Brain pericyte (primary cell): ENCODE results near the gene FBLN2.

Source experiments
- DNase-seq: peaks from one replicate; pipeline ENCODE4 v3.0.0-alpha.2; 2012; ENCODE audit warnings: low read depth, low spot score

The FBLN2 gene

GRCh38 chr3:13566769-13567310, 17.9 kb downstream of the FBLN2 start:
- DNase-seq: no peak

GRCh38 chr3:13567684-13568514, 19.0 kb downstream of the FBLN2 start:
- DNase-seq: no peak

DNA sequence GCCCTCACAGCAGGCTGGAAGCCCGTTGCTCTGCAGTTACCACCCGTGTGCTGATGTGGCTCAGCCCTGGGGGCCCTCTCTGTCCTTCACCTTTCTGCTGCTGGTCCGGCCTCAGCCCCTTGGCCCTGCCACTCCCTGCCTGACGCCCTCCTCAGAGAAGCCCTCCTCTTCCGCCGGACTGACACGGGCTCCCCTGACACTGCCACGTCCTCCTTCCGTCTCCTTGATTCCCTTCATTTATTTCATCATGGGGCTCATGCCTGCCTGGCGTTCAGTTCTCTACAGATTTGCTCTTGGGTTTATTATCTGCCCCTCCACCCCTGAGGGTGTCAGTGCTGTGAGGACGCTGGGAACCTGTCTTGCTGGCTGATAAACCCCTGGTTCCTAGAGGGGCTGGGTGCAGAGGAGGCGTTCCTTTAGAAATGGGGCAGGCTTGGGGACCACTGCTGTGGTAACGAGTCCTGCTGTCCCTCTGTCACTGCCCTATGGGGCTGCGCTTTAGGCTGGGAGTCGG, 19.6 kb downstream of the FBLN2 start:
- no peak for DNase-seq

- DNase-seq: no peak
Measured at GRCh38 chr3:13569201-13569600, 20.3 kb downstream of the FBLN2 start.

DNA sequence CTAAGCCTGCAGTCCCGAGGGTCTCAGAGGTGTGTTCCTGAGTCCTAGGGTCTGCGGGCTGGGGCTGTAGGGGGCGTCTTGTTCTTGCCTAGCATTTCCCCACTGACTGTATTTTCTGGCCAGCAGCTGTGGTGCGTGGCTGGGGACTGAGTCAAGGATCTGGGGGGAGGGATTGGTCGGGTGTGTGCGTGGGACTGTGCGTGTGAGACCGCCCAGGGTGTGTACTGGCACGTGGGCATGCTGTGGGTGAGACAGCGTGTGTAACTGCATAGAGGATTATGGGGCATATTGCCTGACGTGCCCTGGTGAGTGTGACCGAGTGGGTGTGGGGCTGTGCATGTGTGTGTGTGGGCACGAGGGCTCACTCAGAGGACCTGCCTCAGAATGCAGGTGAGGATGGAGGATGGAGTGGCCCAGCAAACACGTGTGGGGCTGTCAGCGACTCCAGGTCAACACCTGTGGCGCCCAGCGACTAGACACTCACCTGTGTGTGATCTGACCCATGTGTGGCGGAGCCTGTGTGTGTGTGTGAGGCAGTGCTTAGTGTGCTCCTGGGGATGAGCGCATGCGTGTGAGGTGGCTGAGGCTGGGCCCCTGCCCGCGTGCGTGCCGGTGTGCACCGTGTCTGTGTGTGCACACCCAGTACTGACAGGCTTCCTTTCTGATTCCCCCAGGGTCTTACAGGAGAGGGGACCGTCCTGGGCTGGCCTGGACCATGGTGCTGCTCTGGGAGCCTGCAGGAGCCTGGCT, 20.9 kb downstream of the FBLN2 start:
- no peak for DNase-seq

DNA sequence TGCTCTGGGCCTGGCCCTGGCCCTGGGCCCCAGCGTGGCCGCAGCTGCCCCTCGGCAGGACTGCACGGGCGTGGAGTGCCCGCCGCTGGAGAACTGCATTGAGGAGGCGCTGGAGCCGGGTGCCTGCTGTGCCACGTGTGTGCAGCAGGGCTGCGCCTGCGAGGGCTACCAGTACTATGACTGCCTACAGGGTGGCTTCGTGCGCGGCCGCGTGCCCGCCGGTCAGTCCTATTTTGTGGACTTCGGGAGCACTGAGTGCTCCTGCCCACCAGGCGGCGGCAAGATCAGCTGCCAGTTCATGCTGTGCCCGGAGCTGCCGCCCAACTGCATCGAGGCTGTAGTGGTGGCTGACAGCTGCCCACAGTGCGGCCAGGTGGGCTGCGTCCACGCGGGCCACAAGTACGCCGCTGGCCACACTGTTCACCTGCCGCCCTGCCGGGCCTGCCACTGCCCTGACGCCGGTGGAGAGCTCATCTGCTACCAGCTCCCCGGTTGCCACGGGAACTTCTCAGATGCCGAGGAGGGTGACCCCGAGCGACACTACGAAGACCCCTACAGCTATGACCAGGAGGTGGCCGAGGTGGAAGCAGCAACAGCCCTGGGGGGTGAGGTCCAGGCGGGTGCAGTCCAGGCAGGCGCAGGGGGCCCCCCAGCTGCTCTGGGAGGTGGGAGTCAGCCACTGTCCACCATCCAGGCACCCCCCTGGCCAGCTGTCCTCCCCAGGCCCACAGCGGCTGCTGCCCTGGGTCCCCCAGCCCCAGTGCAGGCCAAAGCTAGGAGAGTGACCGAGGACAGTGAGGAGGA, 21.7 kb downstream of the FBLN2 start:
- DNase-seq: no peak

- DNase-seq: no peak
Measured at GRCh38 chr3:13571264-13571663, 22.3 kb downstream of the FBLN2 start.

DNA sequence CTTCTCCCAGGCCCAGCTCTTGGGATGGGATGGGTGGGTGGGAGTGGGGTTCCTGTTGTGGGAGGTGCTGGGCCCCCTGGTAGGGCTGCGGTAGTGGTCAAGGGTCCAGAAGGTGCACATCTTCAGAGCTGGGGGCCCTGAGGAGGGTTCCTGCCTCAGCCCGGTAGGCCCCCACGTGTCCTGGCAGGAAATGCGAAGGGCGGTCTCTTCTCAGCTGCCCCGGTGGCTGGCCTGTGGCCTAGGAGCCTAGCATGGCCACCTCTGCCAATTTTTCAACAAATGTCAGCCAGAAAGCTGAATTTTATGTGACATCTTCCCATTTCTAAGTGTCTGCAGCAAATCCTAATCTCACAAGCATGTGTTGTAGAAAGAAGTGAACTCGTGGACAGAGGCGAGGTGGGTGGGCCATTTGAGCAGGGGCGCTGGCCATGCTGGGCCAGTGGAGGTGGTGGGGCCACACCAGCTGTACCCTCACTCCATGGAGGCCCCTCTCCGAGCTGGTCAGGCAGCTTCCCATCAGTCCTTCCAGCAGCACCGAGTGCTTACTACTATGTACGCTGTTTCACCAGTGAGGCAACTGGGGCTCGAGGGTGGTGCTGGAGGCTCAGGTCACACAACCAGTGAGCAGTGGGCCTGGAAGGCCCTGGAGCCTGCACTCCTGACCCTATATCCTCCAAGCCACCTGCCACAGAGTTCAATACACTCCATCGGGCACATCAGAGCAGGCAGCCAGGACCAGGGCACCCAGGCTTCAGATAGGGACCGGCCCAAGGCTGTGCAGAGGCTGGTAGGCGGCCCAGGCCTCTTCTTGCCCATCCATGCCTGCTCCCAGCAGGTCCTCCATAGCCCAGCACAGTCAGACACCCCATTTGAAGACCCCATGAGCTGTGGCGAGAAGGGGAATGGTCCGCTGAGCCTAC, 23.2 kb downstream of the FBLN2 start:
- no peak for DNase-seq

DNA sequence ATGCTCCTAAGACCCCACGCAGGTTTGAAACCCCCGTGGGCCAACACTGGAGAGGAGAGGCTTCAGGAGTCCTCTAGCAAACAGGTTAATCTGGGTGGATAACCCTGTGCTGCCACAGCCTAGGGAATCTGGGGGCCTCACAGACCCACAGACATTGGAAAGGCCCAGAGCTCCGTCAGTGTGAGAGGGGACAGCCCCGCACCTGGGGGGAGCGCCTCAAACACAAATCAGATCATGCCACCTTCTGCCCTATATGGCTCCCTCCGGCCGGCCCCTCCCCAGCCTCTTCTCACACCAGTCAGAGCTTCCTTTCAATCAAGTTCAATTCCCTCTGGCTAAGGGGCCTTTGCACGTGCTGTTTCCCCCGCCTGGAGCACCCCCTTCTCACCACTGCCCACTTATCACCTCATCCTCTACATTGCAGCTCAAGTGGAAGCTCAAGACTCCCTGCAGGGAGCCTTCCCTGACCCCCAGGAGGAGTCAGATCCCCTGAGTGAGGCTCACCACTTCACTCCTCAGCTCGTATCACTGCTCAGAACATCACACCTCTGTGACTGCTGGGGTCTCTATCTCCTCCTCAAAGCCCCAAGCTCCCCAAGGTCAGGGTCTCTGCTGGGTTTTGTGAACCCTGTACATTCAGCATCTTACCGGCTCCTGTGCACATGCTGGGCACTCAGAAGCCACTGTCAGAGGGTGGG, 24.1 kb downstream of the FBLN2 start:
- DNase-seq: no peak

DNA sequence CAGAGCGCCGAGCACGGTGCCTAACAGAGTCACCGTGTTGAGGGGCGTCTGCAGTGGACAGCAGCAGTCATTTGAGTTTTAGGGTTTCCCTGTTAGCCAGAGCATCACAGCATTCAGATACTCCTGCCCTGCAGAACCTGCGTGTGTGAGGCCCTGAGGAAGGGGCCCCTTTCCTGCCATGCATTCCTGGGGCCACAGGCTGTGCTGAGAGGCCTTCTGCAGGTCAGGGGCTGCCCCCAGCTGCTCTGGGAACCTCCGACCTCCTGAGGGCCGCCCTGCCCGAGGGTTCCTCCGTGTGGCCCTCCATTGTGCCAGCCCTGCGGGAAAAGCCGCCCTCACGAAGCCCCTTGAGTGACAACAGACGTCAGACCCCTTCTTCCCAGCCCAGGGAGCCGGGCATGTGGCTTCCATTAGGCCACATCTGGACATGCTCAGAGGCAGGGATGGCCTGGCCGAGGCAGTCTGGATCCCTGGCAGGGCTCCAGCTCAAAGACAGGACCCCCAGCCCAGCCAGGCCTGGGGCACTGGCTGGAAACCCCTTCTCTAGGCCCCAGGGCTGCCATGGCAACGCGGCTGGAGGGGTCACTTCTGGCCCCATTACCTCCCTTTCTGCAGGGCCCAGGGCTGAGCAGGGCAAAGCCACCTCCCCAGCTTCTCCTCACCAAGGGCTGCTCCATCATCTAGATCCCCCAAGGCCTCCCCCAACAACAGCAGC, 25.3 kb downstream of the FBLN2 start:
- no peak for DNase-seq

DNA sequence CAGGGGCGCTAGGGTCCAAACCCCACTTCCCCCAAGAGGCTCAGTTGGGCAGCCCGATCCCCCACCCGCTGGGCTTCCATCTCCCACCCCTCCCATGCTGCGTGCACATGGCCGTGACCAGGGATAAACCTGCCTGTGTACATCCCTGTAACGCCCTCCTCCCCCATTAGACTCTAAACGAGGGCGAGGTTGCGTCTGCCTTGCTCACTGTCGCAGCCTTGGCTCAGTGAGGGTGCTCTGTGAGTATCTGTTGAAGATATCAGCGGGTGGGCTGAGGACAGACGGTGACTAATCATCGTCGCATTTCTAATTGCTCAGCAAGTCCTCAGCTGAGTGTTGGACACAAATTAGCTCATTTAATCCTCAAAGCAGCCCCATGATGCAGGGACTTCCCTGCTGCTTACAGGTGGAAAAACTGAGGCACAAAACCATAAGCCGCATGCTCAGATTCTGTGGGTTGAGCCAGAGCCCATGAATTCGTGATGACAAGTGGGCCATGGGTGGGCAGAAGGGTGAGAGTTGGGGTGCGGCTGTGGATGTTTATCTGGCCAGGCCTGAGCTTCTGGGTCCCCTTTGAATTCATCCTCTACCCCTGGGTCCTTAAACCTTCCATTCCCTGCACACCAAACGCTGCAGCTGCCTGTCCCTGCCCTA, 26.0 kb downstream of the FBLN2 start:
- no peak for DNase-seq

GRCh38 chr3:13575459-13576061, 26.6 kb downstream of the FBLN2 start:
- no peak for DNase-seq

DNA sequence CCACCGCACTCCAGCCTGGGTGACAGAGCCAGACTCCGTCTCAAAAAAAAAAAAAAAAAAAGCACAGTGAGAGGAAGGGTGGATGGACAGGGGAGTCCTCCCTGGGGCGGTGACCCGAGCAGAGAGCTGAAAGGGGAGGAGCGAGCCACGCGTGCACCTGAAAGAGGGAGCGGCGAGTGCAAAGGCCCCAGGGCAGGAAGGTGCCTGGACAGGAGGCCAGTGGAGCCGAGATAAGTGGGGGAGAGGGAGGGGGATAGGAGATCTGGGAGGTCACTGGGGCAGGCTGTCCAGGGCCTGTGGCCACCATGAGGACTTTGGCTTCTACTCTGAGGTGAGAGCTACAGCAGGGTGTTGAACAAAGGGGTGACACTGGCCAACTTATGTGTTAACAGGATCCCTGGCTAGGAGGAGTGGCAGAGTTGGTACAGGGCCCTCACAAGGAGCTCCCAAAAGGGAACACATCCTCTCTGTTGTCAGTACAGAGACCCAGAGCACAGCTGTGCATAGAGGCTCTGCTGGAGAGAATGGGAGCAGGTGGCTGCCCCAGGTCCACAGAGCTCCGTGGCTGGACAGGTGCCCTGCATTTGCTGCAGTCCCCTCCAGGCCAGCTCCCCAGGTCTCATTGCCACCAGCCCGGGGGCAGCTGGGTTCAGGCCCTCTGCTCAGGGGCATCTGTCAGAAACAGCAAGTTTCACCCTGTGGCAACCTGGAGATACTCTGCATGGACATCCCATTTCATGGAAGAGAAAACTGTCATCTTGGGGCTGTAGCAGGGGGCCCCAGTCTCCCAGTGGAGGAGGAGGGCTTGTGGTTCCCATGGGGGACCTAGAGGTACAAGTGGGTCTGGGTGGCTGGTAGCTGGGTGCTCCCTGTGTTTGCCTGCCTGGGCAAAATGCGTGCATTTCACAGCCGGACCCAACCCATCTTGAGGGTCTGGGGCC, 28.5 kb downstream of the FBLN2 start:
- DNase-seq: no peak

DNA sequence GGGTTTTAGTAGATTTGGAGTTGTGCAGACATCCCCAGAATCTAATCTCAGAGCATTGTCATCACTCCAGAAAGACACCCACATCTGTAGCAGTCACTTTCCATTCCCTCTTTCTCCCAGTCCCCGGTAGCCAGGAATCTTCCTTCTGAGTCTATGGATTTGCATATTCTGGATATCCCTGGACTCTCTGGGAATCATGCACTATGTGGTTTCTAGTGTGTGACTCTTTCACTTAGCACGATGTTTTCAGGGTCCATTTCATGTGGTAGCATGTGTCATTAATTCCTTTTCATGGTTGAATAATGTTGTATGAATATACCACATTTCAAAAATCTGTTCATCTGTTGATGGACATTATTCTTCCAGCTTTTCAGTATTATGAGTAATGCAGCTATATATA, 29.3 kb downstream of the FBLN2 start:
- DNase-seq: no peak

GRCh38 chr3:13579063-13579462, 30.1 kb downstream of the FBLN2 start:
- DNase-seq: no peak

DNA sequence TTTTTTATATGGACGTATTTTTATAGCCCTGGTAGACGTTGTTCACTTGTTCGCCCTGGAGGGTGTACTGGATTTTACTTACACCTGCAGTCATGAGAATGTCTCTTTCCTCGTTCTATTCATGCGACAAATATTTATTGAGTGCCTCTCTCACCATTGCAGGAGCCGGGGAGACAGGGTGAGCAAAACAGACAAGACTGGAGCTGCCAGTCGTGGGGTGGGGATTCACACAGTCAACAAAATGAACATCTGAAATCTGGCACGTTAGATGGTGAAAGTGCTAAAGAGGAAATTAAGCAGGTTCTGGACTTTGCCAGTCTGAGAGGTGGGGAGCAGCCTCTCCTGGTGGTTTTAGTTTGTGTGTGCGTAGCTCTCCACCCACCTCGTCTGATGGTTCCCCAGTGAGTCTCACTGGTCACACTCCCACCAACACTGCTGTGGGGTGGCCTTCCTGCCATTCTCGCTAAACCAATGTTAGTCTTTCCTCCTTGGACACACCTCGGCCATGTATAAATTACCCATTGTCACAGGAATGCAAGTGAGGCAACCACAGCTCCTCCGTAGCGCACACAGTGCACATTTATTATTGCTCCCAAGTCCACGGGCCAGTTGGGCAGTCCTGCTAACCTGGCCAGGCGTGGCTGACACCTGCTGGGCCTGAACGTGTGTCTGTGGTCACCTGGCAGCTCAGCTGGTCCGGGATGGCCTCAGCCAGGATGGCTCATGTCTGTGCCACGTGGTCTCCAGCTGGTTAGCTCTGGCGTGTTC, 31.5 kb downstream of the FBLN2 start:
- no peak for DNase-seq
